H1 (cell line): ENCODE measurements around the gene GPNMB. TPM values are rescaled to one million over a fixed set of nuclear protein-coding genes. Genes with fewer than 3 reads are reported as not detected.

Experiments used
- CTCF ChIA-PET: fragments of 300-600 bp; sonication (Branson Sonifier 250); formaldehyde crosslinking; loops from one replicate; lab custom pipeline; 2021; ENCODE audit not compliant: partially characterized antibody; lab: Charles Lee
- POLR2A ChIA-PET: fragments of 300-600 bp; sonication (Branson Sonifier 250); formaldehyde crosslinking; loops from one replicate; lab custom pipeline; 2021; ENCODE audit warnings: inconsistent platforms; ENCODE audit not compliant: partially characterized antibody; lab: Charles Lee
- DNase-seq, 2 experiments: peaks; one replicate each; pipeline versions ENCODE4 v3.0.0 to v3.0.0-alpha.2; 2010 to 2022; ENCODE audit warnings: low spot score in 2 of 2, low read depth in 1 of 2, mixed read lengths in 1 of 2
- FAIRE-seq: peaks from 2 replicates; lab custom pipeline; 2011; peaks lifted over from hg19 to GRCh38; lab: Jason Lieb, UNC
- H2AFZ ChIP-seq: 2 replicates; pipeline ENCODE4 v1.8.1; 2012; ENCODE audit warnings: low read length, inconsistent platforms
- H2AK5ac ChIP-seq: 2 replicates; pipeline ENCODE4 v1.6.1; 2013; ENCODE audit warnings: low read depth, low read length
- H2BK120ac ChIP-seq: replicated peaks from 2 replicates; pipeline ENCODE3; 2013; ENCODE audit warnings: low read depth, low read length, inconsistent platforms
- H2BK12ac ChIP-seq: 2 replicates; pipeline ENCODE4 v1.6.1; 2013; ENCODE audit warnings: low read depth, low read length
- H2BK15ac ChIP-seq: 2 replicates; pipeline ENCODE4 v1.6.1; 2013; ENCODE audit warnings: low read length
- H2BK20ac ChIP-seq: 2 replicates; pipeline ENCODE4 v1.6.1; 2013; ENCODE audit warnings: low read length
- H2BK5ac ChIP-seq: 2 replicates; pipeline ENCODE4 v1.6.1; 2013; ENCODE audit warnings: low read depth, low read length
- H3K14ac ChIP-seq: 2 replicates; pipeline ENCODE4 v1.6.1; 2013; ENCODE audit warnings: inconsistent platforms; ENCODE audit not compliant: insufficient read length
- H3K18ac ChIP-seq: 2 replicates; pipeline ENCODE4 v1.6.1; 2013; ENCODE audit warnings: low read length; ENCODE audit errors: extremely low read depth
- H3K23ac ChIP-seq: 2 replicates; pipeline ENCODE4 v1.6.1; 2013; ENCODE audit warnings: inconsistent platforms; ENCODE audit not compliant: insufficient read length
- H3K23me2 ChIP-seq: 2 replicates; pipeline ENCODE4 v1.6.1; 2013; ENCODE audit warnings: low read depth, low read length
- H3K27ac ChIP-seq: 2 replicates; pipeline ENCODE4 v1.6.1; 2011; ENCODE audit warnings: low read depth, low read length, inconsistent platforms
- H3K27me3 ChIP-seq, 4 experiments: replicated peaks in 1 of 4; 1 replicate in 1 of 4; 2 replicates in 3 of 4; pipeline versions ENCODE4 v1.6.1 to v1.8.1; 2011 to 2013; ENCODE audit warnings: low read length in 3 of 4, mild to moderate bottlenecking in 3 of 4, inconsistent platforms in 2 of 4, mixed read lengths in 2 of 4, moderate library complexity in 1 of 4; ENCODE audit not compliant: control insufficient read depth in 3 of 4, insufficient read depth in 3 of 4; ENCODE audit errors: extremely low read depth in 1 of 4
- H3K36me3 ChIP-seq, 4 experiments: 2 replicates each; pipeline versions ENCODE4 v1.6.1 to v1.8.1; 2011 to 2013; ENCODE audit warnings: mild to moderate bottlenecking in 4 of 4, low read length in 3 of 4, moderate library complexity in 2 of 4, control low read depth in 1 of 4, inconsistent platforms in 1 of 4; ENCODE audit not compliant: insufficient read depth in 4 of 4, control insufficient read depth in 2 of 4
- H3K4ac ChIP-seq: replicated peaks from 2 replicates; pipeline ENCODE3; 2013; ENCODE audit warnings: low read length, low read depth, mixed read lengths, inconsistent platforms; ENCODE audit not compliant: insufficient read length
- H3K4me1 ChIP-seq, 4 experiments: replicated peaks in 1 of 4; 1 replicate in 1 of 4; 2 replicates in 3 of 4; pipeline versions ENCODE4 v1.6.1 to v1.8.1; 2011 to 2013; ENCODE audit warnings: low read length in 3 of 4, inconsistent platforms in 2 of 4, mixed read lengths in 1 of 4; ENCODE audit not compliant: insufficient read depth in 4 of 4, control insufficient read depth in 3 of 4
- H3K4me2 ChIP-seq, 2 experiments: 2 replicates each; pipeline versions ENCODE4 v1.6.1 to v1.8.1; 2011 to 2013; ENCODE audit warnings: low read depth in 2 of 2, low read length in 2 of 2, control low read depth in 1 of 2, inconsistent platforms in 1 of 2, mild to moderate bottlenecking in 1 of 2; ENCODE audit not compliant: insufficient read depth in 1 of 2
- H3K4me3 ChIP-seq, 4 experiments: fragments of 200-600, 300-600 bp in 1 of 4; sonication (generic), shearing (Covaris generic), sonication (Bioruptor Twin) in 1 of 4; 2 replicates each; pipeline versions ENCODE4 v1.5.1 to v1.8.1; 2011 to 2016; ENCODE audit warnings: low read length in 4 of 4, low read depth in 3 of 4, control low read depth in 2 of 4, inconsistent platforms in 2 of 4, mild to moderate bottlenecking in 2 of 4, mixed read lengths in 1 of 4, moderate library complexity in 1 of 4; ENCODE audit not compliant: insufficient read depth in 2 of 4; ENCODE audit errors: extremely low read depth in 1 of 4
- H3K56ac ChIP-seq: replicated peaks from 2 replicates; pipeline ENCODE3; 2013; ENCODE audit warnings: low read depth, mild to moderate bottlenecking, mixed read lengths, low read length, inconsistent platforms; ENCODE audit not compliant: insufficient read length
- H3K79me1 ChIP-seq: 2 replicates; pipeline ENCODE4 v1.6.1; 2013; ENCODE audit warnings: low read depth, low read length, control low read depth
- H3K79me2 ChIP-seq, 2 experiments: 2 replicates each; pipeline versions ENCODE4 v1.6.1 to v1.8.1; 2012 to 2013; ENCODE audit warnings: low read length in 2 of 2, mild to moderate bottlenecking in 2 of 2, inconsistent platforms in 1 of 2; ENCODE audit not compliant: insufficient read depth in 2 of 2, control insufficient read depth in 1 of 2
- H3K9ac ChIP-seq, 4 experiments: replicated peaks in 1 of 4; 1 replicate in 1 of 4; 2 replicates in 3 of 4; pipeline versions ENCODE4 v1.6.1 to v1.8.1; 2011 to 2013; ENCODE audit warnings: low read depth in 3 of 4, low read length in 3 of 4, control low read depth in 2 of 4, mild to moderate bottlenecking in 2 of 4, moderate library complexity in 2 of 4, inconsistent platforms in 1 of 4; ENCODE audit errors: extremely low read depth in 1 of 4
- H3K9me3 ChIP-seq, 2 experiments: 2 replicates each; pipeline versions ENCODE4 v1.6.1 to v1.8.1; 2012 to 2013; ENCODE audit warnings: mild to moderate bottlenecking in 2 of 2, moderate library complexity in 2 of 2, control low read depth in 1 of 2, inconsistent platforms in 1 of 2, low read depth in 1 of 2, low read length in 1 of 2, mixed read lengths in 1 of 2; ENCODE audit not compliant: insufficient read depth in 2 of 2
- H4K20me1 ChIP-seq, 2 experiments: replicated peaks in 1 of 2; 2 replicates each; pipeline versions ENCODE3 to v1.8.1; 2011 to 2013; ENCODE audit warnings: inconsistent platforms in 2 of 2, low read length in 2 of 2, mild to moderate bottlenecking in 1 of 2; ENCODE audit not compliant: insufficient read depth in 2 of 2, control insufficient read depth in 1 of 2
- H4K5ac ChIP-seq: 2 replicates; pipeline ENCODE4 v1.6.1; 2013; ENCODE audit warnings: low read length, low read depth, mixed read lengths, inconsistent platforms; ENCODE audit not compliant: insufficient read length
- H4K8ac ChIP-seq: 2 replicates; pipeline ENCODE4 v1.8.0; 2013; ENCODE audit warnings: mild to moderate bottlenecking, moderate library complexity, low read length, inconsistent platforms; ENCODE audit not compliant: insufficient read depth; ENCODE audit errors: extremely low read depth
- H4K91ac ChIP-seq: replicated peaks from 2 replicates; pipeline ENCODE3; 2013; ENCODE audit warnings: low read length, mixed read lengths, inconsistent platforms; ENCODE audit not compliant: insufficient read length
- ATF3 ChIP-seq: IDR thresholded peaks from 2 replicates; pipeline ENCODE4 v1.6.1; 2011; ENCODE audit warnings: low read depth, mild to moderate bottlenecking, low read length; ENCODE audit not compliant: insufficient read depth
- CBX8 ChIP-seq: fragments of 300-800, 300-1000 bp; sonication (generic); IDR thresholded peaks from 2 replicates; pipeline ENCODE4 v1.7.1; 2016; ENCODE audit warnings: low read depth, low read length, borderline replicate concordance
- CHD2 ChIP-seq: IDR thresholded peaks from 2 replicates; pipeline ENCODE4 v1.6.1; 2012; ENCODE audit warnings: low read length, improper control_type of control experiment
- EP300 ChIP-seq, 2 experiments: IDR thresholded peaks; 1 replicate in 1 of 2; 2 replicates in 1 of 2; pipeline ENCODE4 v1.6.1; 2011 to 2012; ENCODE audit warnings: low read depth in 2 of 2, low read length in 2 of 2, mild to moderate bottlenecking in 2 of 2, borderline replicate concordance in 1 of 2, inconsistent platforms in 1 of 2, moderate library complexity in 1 of 2
- FOSL1 ChIP-seq: IDR thresholded peaks from 2 replicates; pipeline ENCODE4 v1.6.1; 2011; ENCODE audit warnings: mild to moderate bottlenecking, low read depth, low read length, moderate library complexity; ENCODE audit not compliant: insufficient read depth
- GTF2F1 ChIP-seq: IDR thresholded peaks from 2 replicates; pipeline ENCODE4 v1.6.1; 2012; ENCODE audit warnings: low read depth, low read length, improper control_type of control experiment, borderline replicate concordance
- HDAC6 ChIP-seq: IDR thresholded peaks from one replicate; pipeline ENCODE4 v1.7.1; 2012; ENCODE audit warnings: low read depth, mild to moderate bottlenecking, inconsistent platforms, low read length, moderate library complexity
- MAFK ChIP-seq: IDR thresholded peaks from 2 replicates; pipeline ENCODE4 v1.6.1; 2012; ENCODE audit warnings: low read depth, mild to moderate bottlenecking, improper control_type of control experiment, low read length
- MAX ChIP-seq: IDR thresholded peaks from 2 replicates; pipeline ENCODE4 v1.6.1; 2012; ENCODE audit warnings: inconsistent platforms
- SIX5 ChIP-seq: IDR thresholded peaks from 2 replicates; pipeline ENCODE4 v1.6.1; 2011; ENCODE audit warnings: mild to moderate bottlenecking, low read depth, low read length
- SUZ12 ChIP-seq: fragments of 200-600 bp; sonication (generic); IDR thresholded peaks from 2 replicates; pipeline ENCODE4 v1.6.1; 2012; ENCODE audit warnings: mild to moderate bottlenecking, inconsistent platforms, low read length, moderate library complexity, mixed read lengths
- ZNF274 ChIP-seq: IDR thresholded peaks from 2 replicates; pipeline ENCODE4 v1.7.0; 2012; ENCODE audit warnings: low read length, borderline replicate concordance; ENCODE audit errors: extremely low read depth
- WGBS, 2 experiments: shearing (Covaris generic) in 1 of 2; methylation state at CpG; one replicate each; pipeline versions ENCODE4 v1.1.6 to v1.1.7; 2013 to 2015; ENCODE audit warnings: low lambda C conversion rate in 2 of 2, mixed read lengths in 2 of 2, inconsistent platforms in 1 of 2, low coverage in 1 of 2, missing lambda C conversion rate in 1 of 2; ENCODE audit not compliant: insufficient replicate concordance in 2 of 2, insufficient coverage in 1 of 2, insufficient read length in 1 of 2; ENCODE audit errors: extremely low coverage in 1 of 2, missing lambda C conversion rate in 1 of 2; 5-methylcytosine and 5-hydroxymethylcytosine counted together
- polyA plus RNA-seq, 7 experiments: library from polyadenylated mRNA; depleted of rRNA in 3 of 7; stranded (reverse) in 5 of 7; unstranded in 2 of 7; fragments of >200 nt in 5 of 7; fragments of 200-250 nt in 2 of 7; gene quantifications; 1 replicate in 5 of 7; 2 replicates in 1 of 7; 4 replicates in 1 of 7; pipeline versions ENCODE4 v1.2.1 to v1.2.3, GENCODE V29; 2011 to 2013; ENCODE audit warnings: missing spikeins in 2 of 7, mixed read lengths in 2 of 7
- total RNA-seq: library from RNA; stranded (reverse); fragmentation: NEBNext Ultra II Directional; extraction: Animal tissue kit (Norgen Biotek cat#: 25700); gene quantifications from 2 replicates; pipeline ENCODE4 v1.2.1, GENCODE V29; 2021

The GPNMB gene
- total and polyA plus RNA-seq, 2 of the 8 experiments (the other 6 are each of a cell fraction or from before 2014, with no cell fraction given) = 1.1 to 1.4 TPM

GRCh38 chr7:23214938-23215337, 31.6 kb upstream of the GPNMB start:
- 90% methylated on average over 3 of the region's 6 CpGs; no CpG with 5 or more reads in 1 of the 2 experiments for WGBS, 2 experiments
- Histone ChIP-seq H3K18ac (no peak overlapping the region), H3K36me3 (no peaks in the 10 kb centered on the region), H2BK5ac (no peak overlapping the region), H3K56ac (no peak overlapping the region), H2AFZ (no peak overlapping the region), H4K8ac (no peak overlapping the region), H3K4me3 (no peak overlapping the region), H3K4me2 (no peak overlapping the region), H3K27me3 (no peaks in the 10 kb centered on the region; a peak in 2 of 7 replicates), H2AK5ac (no peak overlapping the region), H4K91ac (no peak overlapping the region), H3K23me2 (no peaks in the 10 kb centered on the region), H2BK12ac (no peak overlapping the region), H2BK20ac (no peak overlapping the region), H3K9me3 (no peaks in the 10 kb centered on the region), H2BK120ac (no peak overlapping the region), H3K9ac (no peak overlapping the region), H3K4ac (no peak overlapping the region), H2BK15ac (no peak overlapping the region), H3K14ac (no peak overlapping the region), H3K4me1 (peaks cover 0 to 3% (median 0%) of the 10 kb centered on the region in 4 experiments; a peak in 3 of 7 replicates), H4K20me1 (no peaks in the 10 kb centered on the region), H3K27ac (no peak overlapping the region), H4K5ac (no peak overlapping the region), H3K23ac (no peak overlapping the region), H3K79me1 (no peaks in the 10 kb centered on the region), H3K79me2 (no peaks in the 10 kb centered on the region)
- ChIA-PET POLR2A (interaction anchor here (0.9 kb wide), 2 partner anchors 9 to 15 kb away, joined by 3 read pairs; no protein-coding TSS in a partner anchor), CTCF (interaction anchor here (1.0 to 1.4 kb wide), 3 partner anchors 8 to 64 kb away, joined by 3 to 6 read pairs (median 3); no protein-coding TSS in a partner anchor)
- no peak for DNase-seq
- no peak for FAIRE-seq
- TF ChIP-seq CHD2 = no peak
- no peak for TF ChIP-seq SUZ12
- TF ChIP-seq FOSL1 = no peak
- no peak for TF ChIP-seq EP300 (IDR thresholded peaks at IDR 0.05; ENCODE audit: borderline replicate concordance in 1 of 2, low read depth in 2 of 2, low read length in 2 of 2)
- no peak for TF ChIP-seq CBX8
- TF ChIP-seq ATF3 = no peak
- no peak for TF ChIP-seq MAX
- TF ChIP-seq HDAC6 = no peak
- no peak for TF ChIP-seq MAFK
- TF ChIP-seq SIX5 = no peak
- no peak for TF ChIP-seq GTF2F1
- no peak for TF ChIP-seq ZNF274
- TF ChIP-seq, all 59 proteins: peak for 0
